Duodenal mucosa (tissue), 2 donors: ENCODE measurements around the gene CTCFL.

Experiments
- H3K27ac ChIP-seq: one replicate; pipeline ENCODE4 v1.7.0; 2013; ENCODE audit warnings: low read depth, low read length
- H3K27me3 ChIP-seq, 2 donors: one replicate each; pipeline ENCODE4 v1.7.0; 2013; ENCODE audit warnings: low read length in 2 of 2, control low read depth in 1 of 2; ENCODE audit not compliant: insufficient read depth in 2 of 2, control insufficient read depth in 1 of 2
- H3K36me3 ChIP-seq, 2 donors: one replicate each; pipeline ENCODE4 v1.7.0; 2013; ENCODE audit warnings: low read length in 2 of 2, control low read depth in 1 of 2; ENCODE audit not compliant: insufficient read depth in 2 of 2, control insufficient read depth in 1 of 2
- H3K4me1 ChIP-seq, 2 donors: one replicate each; pipeline ENCODE4 v1.7.0; 2013; ENCODE audit warnings: low read length in 2 of 2, control low read depth in 1 of 2; ENCODE audit not compliant: insufficient read depth in 2 of 2, control insufficient read depth in 1 of 2
- H3K4me3 ChIP-seq, 2 donors: one replicate each; pipeline ENCODE4 v1.7.0; 2013; ENCODE audit warnings: low read length in 2 of 2, low read depth in 1 of 2
- H3K9ac ChIP-seq, 2 donors: one replicate each; pipeline ENCODE4 v1.7.0; 2013; ENCODE audit warnings: low read length in 2 of 2, low read depth in 1 of 2
- H3K9me3 ChIP-seq, 2 donors: one replicate each; pipeline ENCODE4 v1.7.0; 2013; ENCODE audit warnings: low read length in 2 of 2, control low read depth in 1 of 2; ENCODE audit not compliant: control insufficient read depth in 1 of 2

The CTCFL gene

GRCh38 chr20:57457243-57458095 lies 67.5 kb downstream of the CTCFL start:
- Histone ChIP-seq H3K27ac (no peak overlapping the region), H3K27me3 (no peaks in the 10 kb centered on the region), H3K9ac (no peak overlapping the region), H3K4me3 (no peak overlapping the region), H3K36me3 (no peaks in the 10 kb centered on the region), H3K9me3 (no peaks in the 10 kb centered on the region), H3K4me1 (peaks cover 0 to under 1% of the 10 kb centered on the region in 2 donors)

DNA sequence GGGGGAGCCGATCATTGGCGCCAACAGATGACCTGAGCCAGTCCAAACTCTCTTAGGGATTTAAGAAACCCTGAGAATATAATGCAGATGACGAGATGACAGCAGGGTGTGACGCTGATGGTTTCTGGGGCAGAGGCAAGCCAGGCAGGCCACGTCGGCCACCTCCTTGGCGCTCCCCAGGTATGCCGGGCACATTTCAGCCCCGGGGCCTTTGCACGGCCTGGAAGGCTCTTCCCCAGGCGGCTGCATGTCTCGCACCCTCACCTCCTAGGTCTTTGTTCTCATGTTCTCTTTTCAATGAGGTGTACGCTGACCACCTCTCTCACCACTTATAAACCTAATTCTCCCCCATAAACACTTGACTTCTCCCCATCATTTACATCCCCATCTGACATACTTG lies 68.8 kb downstream of the CTCFL start:
- peaks cover 0 to 13% of the 10 kb centered on the region in 2 donors for H3K4me1 ChIP-seq

DNA sequence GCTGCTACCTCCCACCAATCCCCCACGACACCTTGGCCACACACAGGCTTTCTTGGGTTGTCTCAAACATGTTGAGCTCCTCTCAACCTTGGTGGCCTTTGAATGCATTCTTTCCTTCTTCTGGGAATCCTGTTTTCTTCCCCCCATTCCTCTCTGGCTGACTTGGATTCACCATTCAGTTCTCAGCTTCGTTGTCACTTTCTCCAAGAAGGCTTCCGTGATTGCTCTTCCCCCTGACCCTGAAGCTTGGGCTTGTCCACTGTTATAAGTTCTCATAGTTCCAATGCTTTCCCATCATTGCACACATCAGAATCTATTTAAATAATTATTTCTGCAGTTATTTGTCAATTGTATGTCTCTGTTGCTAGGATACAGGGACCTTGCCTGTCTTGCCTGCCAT lies 69.6 kb downstream of the CTCFL start:
- Histone ChIP-seq H3K9me3 (no peaks in the 10 kb centered on the region), H3K27me3 (no peaks in the 10 kb centered on the region), H3K9ac (no peak overlapping the region), H3K4me3 (no peak overlapping the region), H3K4me1 (peaks cover 0 to 19% of the 10 kb centered on the region in 2 donors), H3K36me3 (no peaks in the 10 kb centered on the region), H3K27ac (no peak overlapping the region)

More for the DNA sequence above, 68.8 kb downstream of the CTCFL start:
- Histone ChIP-seq H3K4me3 (no peak overlapping the region), H3K27ac (no peak overlapping the region), H3K9me3 (no peaks in the 10 kb centered on the region), H3K9ac (no peak overlapping the region), H3K36me3 (no peaks in the 10 kb centered on the region), H3K27me3 (no peaks in the 10 kb centered on the region)

DNA sequence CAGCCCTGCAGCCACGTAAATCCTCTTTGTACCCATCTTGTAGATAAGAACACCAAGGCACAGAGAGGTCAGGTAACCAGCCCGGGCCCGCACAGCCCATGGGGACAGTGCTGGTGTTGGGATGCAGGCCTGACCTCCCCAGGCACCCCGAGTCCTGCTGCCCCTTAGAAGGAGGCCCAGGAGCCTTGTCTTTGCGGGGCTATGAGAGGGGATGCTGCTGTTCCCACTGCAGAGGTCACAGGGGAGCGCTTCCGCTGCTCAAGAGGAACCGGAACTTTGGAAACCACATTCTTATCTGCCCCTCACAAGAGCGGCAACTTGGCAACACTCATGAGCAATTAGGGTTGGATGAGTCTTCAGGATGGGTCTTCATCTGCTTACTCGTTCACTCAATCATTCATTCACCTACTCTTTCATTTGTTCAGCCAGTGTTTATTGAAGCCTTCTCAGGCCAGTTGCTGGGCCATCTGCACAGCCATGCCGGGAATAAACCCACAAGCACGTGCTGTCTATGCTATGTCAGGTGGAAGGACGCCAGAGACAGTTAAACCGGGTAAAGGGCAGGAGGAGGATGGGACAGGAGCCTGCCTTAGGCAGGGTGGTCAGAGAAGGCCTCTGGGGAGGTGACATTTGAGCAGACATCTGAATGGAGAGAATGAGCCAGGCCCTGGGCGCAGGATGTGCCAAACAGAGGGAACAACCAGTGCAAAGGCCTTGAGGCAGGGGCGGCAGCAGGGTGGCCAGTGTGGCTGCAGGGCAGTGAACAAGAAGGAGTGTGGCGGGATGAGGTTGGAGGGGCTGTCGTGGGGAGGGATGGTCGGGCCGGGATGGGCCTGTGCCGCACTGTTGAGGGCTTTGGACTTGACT lies 72.9 kb downstream of the CTCFL start:
- H3K27me3 ChIP-seq, result peaks cover 0 to 7% of the 10 kb centered on the region in 2 donors
- no peak overlapping the region for H3K27ac ChIP-seq
- no peaks in the 10 kb centered on the region for H3K36me3 ChIP-seq
- peaks cover 0 to 24% of the 10 kb centered on the region in 2 donors for H3K4me1 ChIP-seq
- H3K9me3 ChIP-seq, result no peaks in the 10 kb centered on the region
- no peak overlapping the region for H3K4me3 ChIP-seq
- H3K9ac ChIP-seq, result no peak overlapping the region

DNA sequence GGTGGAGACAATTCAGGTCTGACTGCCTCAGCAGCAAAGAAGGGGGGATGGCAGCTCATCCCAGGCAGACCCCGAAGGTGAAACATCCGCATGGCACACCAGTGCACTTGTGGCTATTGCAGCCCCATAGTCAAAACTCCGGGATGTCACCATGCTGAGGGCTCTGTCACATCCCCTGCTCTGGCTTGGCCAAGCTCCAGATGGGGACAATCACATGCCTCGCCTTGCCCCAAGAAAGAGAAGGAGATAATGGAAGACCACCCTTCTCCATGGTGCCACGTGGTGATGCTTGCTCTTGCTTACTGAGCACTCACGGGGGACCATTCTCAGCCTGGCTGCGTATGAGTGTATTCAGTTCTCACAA lies 73.5 kb downstream of the CTCFL start:
- H3K36me3 ChIP-seq, result no peaks in the 10 kb centered on the region
- no peak overlapping the region for H3K9ac ChIP-seq
- peaks cover 0 to 7% of the 10 kb centered on the region in 2 donors for H3K27me3 ChIP-seq
- H3K4me1 ChIP-seq, result peaks cover 0 to 24% of the 10 kb centered on the region in 2 donors
- H3K4me3 ChIP-seq, result no peak overlapping the region
- H3K27ac ChIP-seq, result no peak overlapping the region
- H3K9me3 ChIP-seq, result no peaks in the 10 kb centered on the region

DNA sequence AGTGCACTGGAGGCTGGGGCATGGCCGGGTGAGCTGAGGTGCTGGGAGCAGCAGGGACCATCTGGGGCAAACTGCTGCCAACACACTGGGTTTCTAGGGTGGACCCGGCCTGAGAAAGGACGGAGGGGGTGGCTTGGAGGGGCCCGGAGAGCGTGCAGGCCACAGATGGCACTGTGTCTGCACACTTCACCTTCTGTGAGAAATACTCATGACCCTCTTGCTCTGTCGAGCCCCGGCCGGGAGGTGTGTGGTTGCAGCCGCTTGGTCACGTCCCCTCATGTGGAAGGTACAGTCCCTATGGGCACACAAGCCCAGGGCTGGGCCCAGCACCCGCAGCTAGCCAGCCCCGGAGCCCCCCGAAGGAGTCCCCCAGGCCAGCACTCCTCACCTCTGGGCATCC lies 74.0 kb downstream of the CTCFL start:
- H3K36me3 ChIP-seq, result no peaks in the 10 kb centered on the region
- H3K9ac ChIP-seq, result no peak overlapping the region
- no peak overlapping the region for H3K4me3 ChIP-seq
- peaks cover 0 to 7% of the 10 kb centered on the region in 2 donors for H3K27me3 ChIP-seq
- H3K27ac ChIP-seq, result no peak overlapping the region
- peaks cover 0 to 24% of the 10 kb centered on the region in 2 donors for H3K4me1 ChIP-seq
- H3K9me3 ChIP-seq, result no peaks in the 10 kb centered on the region

DNA sequence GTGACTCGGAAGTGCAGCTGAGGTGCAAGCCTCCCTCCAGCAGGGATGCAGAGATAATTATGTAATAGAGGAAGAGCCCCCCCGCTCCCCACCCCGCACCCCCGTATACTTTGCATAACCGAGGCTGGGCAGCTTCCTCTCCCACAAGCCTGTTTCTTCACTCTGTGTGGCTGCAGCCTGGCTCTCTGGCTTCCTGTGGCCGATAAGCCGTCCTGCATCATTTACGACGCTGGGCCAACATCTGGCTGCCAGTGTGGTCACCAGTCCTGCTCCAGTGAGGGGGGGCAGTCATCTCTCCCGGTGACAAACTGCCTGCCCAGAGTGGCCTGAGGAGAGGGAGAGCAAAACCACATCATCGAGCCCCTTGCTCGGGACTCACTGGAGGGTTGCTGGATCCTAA lies 74.5 kb downstream of the CTCFL start:
- Histone ChIP-seq H3K27me3 (peaks cover 0 to 7% of the 10 kb centered on the region in 2 donors), H3K9ac (no peak overlapping the region), H3K36me3 (no peaks in the 10 kb centered on the region), H3K27ac (no peak overlapping the region), H3K4me1 (peaks cover 0 to 24% of the 10 kb centered on the region in 2 donors), H3K9me3 (no peaks in the 10 kb centered on the region), H3K4me3 (no peak overlapping the region)

- peaks cover 0 to 24% of the 10 kb centered on the region in 2 donors for H3K4me1 ChIP-seq
Measured at GRCh38 chr20:57449398-57450354, 75.3 kb downstream of the CTCFL start.

GRCh38 chr20:57448764-57449354 lies 76.1 kb downstream of the CTCFL start:
- peaks cover 0 to 24% of the 10 kb centered on the region in 2 donors for H3K4me1 ChIP-seq
- H3K27ac ChIP-seq, result no peak overlapping the region
- H3K9me3 ChIP-seq, result no peaks in the 10 kb centered on the region
- peaks cover 0 to 7% of the 10 kb centered on the region in 2 donors for H3K27me3 ChIP-seq
- no peaks in the 10 kb centered on the region for H3K36me3 ChIP-seq
- H3K9ac ChIP-seq, result no peak overlapping the region
- H3K4me3 ChIP-seq, result no peak overlapping the region

More at GRCh38 chr20:57449398-57450354, 75.3 kb downstream of the CTCFL start:
- H3K36me3 ChIP-seq, result no peaks in the 10 kb centered on the region
- H3K27ac ChIP-seq, result no peak overlapping the region
- no peak overlapping the region for H3K4me3 ChIP-seq
- H3K27me3 ChIP-seq, result peaks cover 0 to 7% of the 10 kb centered on the region in 2 donors
- H3K9ac ChIP-seq, result no peak overlapping the region
- no peaks in the 10 kb centered on the region for H3K9me3 ChIP-seq
